ENCODE data around the gene ADAMTSL3.

GRCh38 chr15:83954506-83954905, 300.6 kb downstream of the ADAMTSL3 start:
- TF ChIP-seq CTCF (conservative IDR thresholded peaks at IDR 0.05; ENCODE audit: low read length) (no peak), EZH2phosphoT487 (IDR thresholded peaks at IDR 0.05; ENCODE audit: borderline replicate concordance) (no peak)
